Ovary (tissue), 9 donors: ENCODE data around the gene ASH1L. TPM values are rescaled to one million over a fixed set of nuclear protein-coding genes. Genes with fewer than 3 reads are reported as not detected.

Experiments
- DNase-seq, 5 donors: peaks; one replicate each; pipeline ENCODE4 v3.0.0-alpha.2; 2019 to 2020
- H3K27ac ChIP-seq, 2 donors: fragments of 200-600 bp; one replicate each; pipeline versions ENCODE4 v1.5.1 to v1.8.0; 2019 to 2022
- H3K27me3 ChIP-seq: fragments of 200-600 bp; one replicate; pipeline ENCODE4 v1.8.0; 2022
- H3K36me3 ChIP-seq: fragments of 200-600 bp; sonication (generic); one replicate; pipeline ENCODE4 v1.5.1; 2019
- H3K4me1 ChIP-seq: one replicate; pipeline ENCODE4 v1.8.1; 2013; ENCODE audit warnings: mild to moderate bottlenecking, moderate library complexity; ENCODE audit not compliant: insufficient read depth
- H3K4me3 ChIP-seq: fragments of 200-600 bp; sonication (generic); one replicate; pipeline ENCODE4 v1.5.1; 2017
- H3K9me3 ChIP-seq, 2 donors: fragments of 200-600 bp in 1 of 2; sonication (generic) in 1 of 2; one replicate each; pipeline versions ENCODE4 v1.5.1 to v1.8.1; 2013 to 2019; ENCODE audit warnings: mild to moderate bottlenecking in 1 of 2, moderate library complexity in 1 of 2
- CTCF ChIP-seq, 3 donors: fragments of 450-650 bp in 2 of 3; fragments of 200-600 bp in 1 of 3; IDR thresholded peaks; one replicate each; pipeline versions ENCODE4 v1.5.1 to v1.8.0; 2016 to 2022; ENCODE audit warnings: antibody characterized with exemption in 3 of 3, mild to moderate bottlenecking in 1 of 3
- EP300 ChIP-seq: sonication (generic); formaldehyde crosslinking; IDR thresholded peaks from one replicate; pipeline ENCODE4 v1.6.1; 2017; ENCODE audit warnings: antibody characterized with exemption
- POLR2A ChIP-seq: fragments of 450-650 bp; IDR thresholded peaks from one replicate; pipeline ENCODE4 v1.6.1; 2017; ENCODE audit warnings: antibody characterized with exemption, mild to moderate bottlenecking, moderate library complexity
- WGBS, 3 donors: extraction: QIAGEN DNeasy Blood & Tissue Kit in 1 of 3; methylation state at CpG; one replicate each; pipeline versions ENCODE4 v1.1.5 to v1.1.7; 2013 to 2017; 5-methylcytosine and 5-hydroxymethylcytosine counted together
- intact Hi-C, 4 donors: fragments of 100-400 bp; cut with DNase I; formaldehyde crosslinking; loops; one replicate each; pipeline versions ENCODE4 v1.11.0 to v1.15.1; 2022 to 2023
- polyA plus RNA-seq, 2 donors: library from polyadenylated mRNA; stranded (reverse); fragments of 200-250 nt in 1 of 2; fragments of 350-450 nt in 1 of 2; fragmentation: Illumina TruSeq in 1 of 2; extraction: RNeasy Lipid Tissue Mini Kit (QIAGEN cat#74804) in 1 of 2; gene quantifications; one replicate each; pipeline ENCODE4 v1.2.3, GENCODE V29; 2013 to 2014
- total RNA-seq, 7 donors: library from RNA; depleted of rRNA in 2 of 7; stranded (reverse); fragments of >200 nt in 2 of 7; fragmentation: NEBNext Ultra II Directional in 3 of 7; extraction: Animal tissue kit (Norgen Biotek cat#: 25700) in 3 of 7; gene quantifications; one replicate each; pipeline versions ENCODE4 v1.1.0 to v1.2.4, GENCODE V29; 2016 to 2023
- donor health status: DM: no; HTN: no; CAD: no; lungs with moderate emphysema.
- donor health status: DM: no; HTN: no; CAD: no.
- donor health status: Bipolar disorder and iron deficiency.
- donor health status: DM: yes; HTN: yes; CAD: no.
- donor health status: DM: no; HTN: no; CAD: no.
- donor health status: DM: yes; HTN: yes; CAD: no.

The ASH1L gene
- total and polyA plus RNA-seq, 9 donors, result 16.2 to 98.4 (median 63.8) TPM

- H3K36me3 ChIP-seq, result no peaks in the 10 kb centered on the region
- no peak for DNase-seq
These were observed 244.5 kb downstream of the ASH1L start for GRCh38 chr1:155318082-155318481.

GRCh38 chr1:155316922-155317321 lies 245.7 kb downstream of the ASH1L start:
- intact Hi-C loops, result loop anchor here in 1 of 4 donors (5.0 kb wide), 1 partner anchor 35 kb away; no protein-coding TSS in a partner anchor

More at GRCh38 chr1:155318082-155318481, 244.5 kb downstream of the ASH1L start:
- intact Hi-C loops, result loop anchor here in 1 of 4 donors (5.0 kb wide), 1 partner anchor 36 kb away; no protein-coding TSS in a partner anchor
- 91 to 94% (median 92%) methylated on average over 9 of the region's 9 CpGs for WGBS, 3 donors
- no peak for TF ChIP-seq EP300
- TF ChIP-seq CTCF (IDR thresholded peaks at IDR 0.05), result no peak
- TF ChIP-seq POLR2A, result no peak
- Histone ChIP-seq H3K4me3 (no peak overlapping the region), H3K4me1 (peaks cover 4% of the 10 kb centered on the region), H3K27me3 (no peaks in the 10 kb centered on the region), H3K27ac (no peak overlapping the region), H3K9me3 (no peaks in the 10 kb centered on the region)

GRCh38 chr1:155313261-155313660 lies 249.3 kb downstream of the ASH1L start:
- intact Hi-C loops, result no loop called here
- Histone ChIP-seq H3K27me3 (no peaks in the 10 kb centered on the region), H3K27ac (no peak overlapping the region), H3K36me3 (no peaks in the 10 kb centered on the region), H3K4me3 (no peak overlapping the region), H3K9me3 (no peaks in the 10 kb centered on the region), H3K4me1 (peaks cover 5% of the 10 kb centered on the region)
- 83 to 87% (median 83%) methylated on average over 8 of the region's 8 CpGs for WGBS, 3 donors
- TF ChIP-seq EP300 (no peak), POLR2A (no peak), CTCF (IDR thresholded peaks at IDR 0.05) (no peak)
- DNase-seq, result no peak

More at GRCh38 chr1:155316922-155317321, 245.7 kb downstream of the ASH1L start:
- no peaks in the 10 kb centered on the region for H3K36me3 ChIP-seq
- H3K27me3 ChIP-seq, result no peaks in the 10 kb centered on the region
- no peaks in the 10 kb centered on the region for H3K9me3 ChIP-seq
- H3K4me3 ChIP-seq, result no peak overlapping the region
- DNase-seq, result no peak
- 88 to 98% (median 95%) methylated on average over 3 of the region's 3 CpGs for WGBS, 3 donors
- no peak overlapping the region for H3K27ac ChIP-seq
- peaks cover 4% of the 10 kb centered on the region for H3K4me1 ChIP-seq
- TF ChIP-seq CTCF (IDR thresholded peaks at IDR 0.05), result no peak
- TF ChIP-seq EP300, result no peak
- TF ChIP-seq POLR2A, result no peak

- Histone ChIP-seq H3K9me3 (no peaks in the 10 kb centered on the region), H3K4me3 (peak overlapping the region; percentile 80), H3K27me3 (no peaks in the 10 kb centered on the region), H3K27ac (peak overlapping the region; percentile 54 to 69), H3K36me3 (no peaks in the 10 kb centered on the region), H3K4me1 (peaks cover 5% of the 10 kb centered on the region)
- intact Hi-C loops, result no loop called here
- WGBS, 3 donors, result 10 to 19% (median 17%) methylated on average over 7 to 11 of the region's 11 CpGs
- peak in 4 of 5 donors; percentile 40 to 68 (median 66) for DNase-seq
- TF ChIP-seq POLR2A (no peak), EP300 (no peak), CTCF (IDR thresholded peaks at IDR 0.05) (no peak)
These were observed 253.1 kb downstream of the ASH1L start for GRCh38 chr1:155309423-155310021.
